HL-60 (cell line): ENCODE data around the gene RFXANK.

ENCODE experiments used
- DNase-seq, 2 experiments: peaks; one replicate each; pipeline ENCODE4 v3.0.0-alpha.2; 2010 to 2020; ENCODE audit warnings: low read depth in 1 of 2, low spot score in 1 of 2
- H3K27ac ChIP-seq: fragments of 250-450 bp; sonication (Bioruptor Pico); replicated peaks from 2 replicates; pipeline ENCODE4 v1.5.1; 2020; ENCODE audit warnings: mild to moderate bottlenecking, moderate library complexity
- H3K27me3 ChIP-seq: fragments of 250-450 bp; sonication (Bioruptor Pico); 2 replicates; pipeline ENCODE4 v1.5.1; 2021; ENCODE audit warnings: mild to moderate bottlenecking, moderate library complexity; ENCODE audit not compliant: insufficient read depth, poor library complexity, severe bottlenecking
- H3K4me3 ChIP-seq: replicated peaks from 2 replicates; pipeline ENCODE4 v1.5.1; 2011; ENCODE audit warnings: mild to moderate bottlenecking, control low read depth, low read length; ENCODE audit not compliant: insufficient read depth
- CTCF ChIP-seq: IDR thresholded peaks from one replicate; pipeline ENCODE4 v1.5.1; 2011; ENCODE audit warnings: low read length, control low read depth, inconsistent platforms; ENCODE audit not compliant: insufficient read depth
- GABPA ChIP-seq: IDR thresholded peaks from 2 replicates; pipeline ENCODE4 v1.6.1; 2012; ENCODE audit warnings: low read depth
- POLR2AphosphoS5 ChIP-seq: IDR thresholded peaks from 2 replicates; pipeline ENCODE4 v1.6.1; 2012; ENCODE audit warnings: low read depth
- REST ChIP-seq: IDR thresholded peaks from 2 replicates; pipeline ENCODE4 v1.6.1; 2012; ENCODE audit warnings: low read depth; ENCODE audit not compliant: insufficient replicate concordance
- SPI1 ChIP-seq: IDR thresholded peaks from 2 replicates; pipeline ENCODE4 v1.6.1; 2012; ENCODE audit warnings: low read depth, mild to moderate bottlenecking, borderline replicate concordance

RFXANK gene

GRCh38 chr19:19250196-19250801 lies 58.2 kb downstream of the RFXANK start:
- H3K27me3 ChIP-seq = peaks cover 3% of the 10 kb centered on the region
- DNase-seq = no peak
- H3K4me3 ChIP-seq = no peak overlapping the region
- no peak for TF ChIP-seq SPI1
- no peak for TF ChIP-seq REST
- no peak for TF ChIP-seq GABPA
- no peak for TF ChIP-seq CTCF
- TF ChIP-seq POLR2AphosphoS5 = no peak
- H3K27ac ChIP-seq = no peak overlapping the region
